ENCODE measurements around the gene CCDC60. TPM values are rescaled to one million over a fixed set of nuclear protein-coding genes. Genes with fewer than 3 reads are reported as not detected.

The CCDC60 gene
- total RNA-seq, 1 donor from 2014 or later: not detected

GRCh38 chr12:119446459-119446858 lies 111.9 kb downstream of the CCDC60 start:
- Mint-ChIP-seq H3K9me3 (ENCODE audit: low read depth) (no peaks in the 10 kb centered on the region), H3K36me3 (ENCODE audit: low read depth) (no peaks in the 10 kb centered on the region), H3K4me3 (ENCODE audit: unreplicated experiment) (no peak overlapping the region), H3K27me3 (ENCODE audit: low read depth) (peaks cover under 1% of the 10 kb centered on the region), H3K27ac (ENCODE audit: unreplicated experiment) (no peak overlapping the region), H3K4me1 (ENCODE audit: low read depth) (no peaks in the 10 kb centered on the region)
- no peak for TF ChIP-seq CTCF (IDR thresholded peaks at IDR 0.05)
- no peak for DNase-seq (ENCODE audit: low spot score)

GRCh38 chr12:119447126-119447525 lies 112.6 kb downstream of the CCDC60 start:
- Mint-ChIP-seq H3K36me3 (ENCODE audit: low read depth) (no peaks in the 10 kb centered on the region), H3K4me3 (ENCODE audit: unreplicated experiment) (no peak overlapping the region), H3K27ac (ENCODE audit: unreplicated experiment) (no peak overlapping the region), H3K9me3 (ENCODE audit: low read depth) (no peaks in the 10 kb centered on the region), H3K4me1 (ENCODE audit: low read depth) (no peaks in the 10 kb centered on the region), H3K27me3 (ENCODE audit: low read depth) (no peaks in the 10 kb centered on the region)
- no peak for TF ChIP-seq CTCF (IDR thresholded peaks at IDR 0.05)
- no peak for DNase-seq (ENCODE audit: low spot score)

- Mint-ChIP-seq H3K4me3 (ENCODE audit: unreplicated experiment) (no peak overlapping the region), H3K36me3 (ENCODE audit: low read depth) (no peaks in the 10 kb centered on the region)
Observed at GRCh38 chr12:119447618-119448017, 113.1 kb downstream of the CCDC60 start.

GRCh38 chr12:119448611-119449131 lies 114.1 kb downstream of the CCDC60 start:
- Mint-ChIP-seq H3K36me3 (ENCODE audit: low read depth) (no peaks in the 10 kb centered on the region), H3K27me3 (ENCODE audit: low read depth) (no peaks in the 10 kb centered on the region), H3K4me1 (ENCODE audit: low read depth) (no peaks in the 10 kb centered on the region), H3K9me3 (ENCODE audit: low read depth) (no peaks in the 10 kb centered on the region), H3K4me3 (ENCODE audit: unreplicated experiment) (no peak overlapping the region), H3K27ac (ENCODE audit: unreplicated experiment) (no peak overlapping the region)
- TF ChIP-seq CTCF (IDR thresholded peaks at IDR 0.05): no peak
- DNase-seq (ENCODE audit: low spot score): no peak

More at GRCh38 chr12:119447618-119448017, 113.1 kb downstream of the CCDC60 start:
- Mint-ChIP-seq H3K27ac (ENCODE audit: unreplicated experiment) (no peak overlapping the region), H3K9me3 (ENCODE audit: low read depth) (no peaks in the 10 kb centered on the region), H3K4me1 (ENCODE audit: low read depth) (no peaks in the 10 kb centered on the region), H3K27me3 (ENCODE audit: low read depth) (no peaks in the 10 kb centered on the region)
- no peak for TF ChIP-seq CTCF (IDR thresholded peaks at IDR 0.05)
- no peak for DNase-seq (ENCODE audit: low spot score)

- Mint-ChIP-seq H3K27ac (ENCODE audit: unreplicated experiment) (no peak overlapping the region), H3K27me3 (ENCODE audit: low read depth) (no peaks in the 10 kb centered on the region)
- no peak for TF ChIP-seq CTCF (IDR thresholded peaks at IDR 0.05)
Observed at GRCh38 chr12:119450771-119451170, 116.2 kb downstream of the CCDC60 start.

More at GRCh38 chr12:119450771-119451170, 116.2 kb downstream of the CCDC60 start:
- no peak for DNase-seq (ENCODE audit: low spot score)
- H3K4me3 Mint-ChIP-seq (ENCODE audit: unreplicated experiment): no peak overlapping the region
- H3K4me1 Mint-ChIP-seq (ENCODE audit: low read depth): no peaks in the 10 kb centered on the region
- H3K9me3 Mint-ChIP-seq (ENCODE audit: low read depth): peaks cover 6% of the 10 kb centered on the region
- no peaks in the 10 kb centered on the region for H3K36me3 Mint-ChIP-seq (ENCODE audit: low read depth)
